Naive B cell (primary cell): Measurements from ENCODE around the gene DIPK1C. TPM values are rescaled to one million over a fixed set of nuclear protein-coding genes. Genes with fewer than 3 reads are reported as not detected.

Experiments
- ATAC-seq, 2 donors: fragments of 150-1000 bp; cut with Tn5 transposase; 2 replicates each; pipeline ENCODE4 v1.10.0; 2021; ENCODE audit warnings: low read depth in 2 of 2, mild to moderate bottlenecking in 2 of 2, moderate library complexity in 2 of 2
- DNase-seq: peaks from one replicate; pipeline ENCODE4 v3.0.0; 2022
- H3K27ac Mint-ChIP-seq, 6 donors: one replicate each; pipeline ENCODE4 v1.8.0; 2020 to 2022; ENCODE audit warnings: mild to moderate bottlenecking in 6 of 6, mixed read lengths in 6 of 6, moderate library complexity in 5 of 6, inconsistent platforms in 2 of 6
- H3K27me3 Mint-ChIP-seq, 3 donors: one replicate each; pipeline ENCODE4 v1.8.0; 2021 to 2022; ENCODE audit warnings: mixed read lengths in 3 of 3, mild to moderate bottlenecking in 1 of 3
- H3K36me3 Mint-ChIP-seq, 2 donors: one replicate each; pipeline ENCODE4 v1.8.0; 2020 to 2022; ENCODE audit warnings: mixed read lengths in 2 of 2, inconsistent platforms in 1 of 2, mild to moderate bottlenecking in 1 of 2
- H3K4me1 Mint-ChIP-seq, 3 donors: one replicate each; pipeline ENCODE4 v1.8.0; 2020 to 2022; ENCODE audit warnings: mixed read lengths in 3 of 3, inconsistent platforms in 1 of 3, mild to moderate bottlenecking in 1 of 3, moderate library complexity in 1 of 3
- H3K4me3 Mint-ChIP-seq, 8 donors: one replicate each; pipeline ENCODE4 v1.8.0; 2020 to 2022; ENCODE audit warnings: mild to moderate bottlenecking in 8 of 8, mixed read lengths in 8 of 8, moderate library complexity in 8 of 8, inconsistent platforms in 2 of 8
- H3K9me3 Mint-ChIP-seq, 7 donors: one replicate each; pipeline ENCODE4 v1.8.0; 2020 to 2022; ENCODE audit warnings: mixed read lengths in 7 of 7, mild to moderate bottlenecking in 5 of 7, inconsistent platforms in 2 of 7, moderate library complexity in 1 of 7
- polyA plus RNA-seq, 6 donors: library from polyadenylated mRNA; unstranded; fragments of 300-500 nt; fragmentation: Illumina TruSeq; gene quantifications; one replicate each; pipeline ENCODE4 v1.2.3, GENCODE V29; 2021; ENCODE audit warnings: low read depth in 6 of 6

Gene DIPK1C
- polyA plus RNA-seq, 6 donors from 2014 or later = not detected

GRCh38 chr18:74495581-74496507 is 38.7 kb upstream of the DIPK1C start, which contains the start of gene CNDP2:
TSS of gene CNDP2 (plus strand) at chr18:74496363. CDS start at chr18:74499974, 3,611 bp downstream.
- Mint-ChIP-seq H3K4me3 (peak within 1 kb of the TSS; percentile 91 to 98 (median 96)), H3K36me3 (peaks cover 0 to under 1% of the 10 kb centered on the region in 2 donors), H3K9me3 (no peaks in the 10 kb centered on the region), H3K4me1 (peaks cover 39 to 53% (median 39%) of the 10 kb centered on the region in 3 donors), H3K27me3 (no peaks in the 10 kb centered on the region), H3K27ac (peak within 1 kb of the TSS; percentile 96 to 99 (median 98))
- ATAC-seq = peak; percentile 76 to 81
- peak; percentile 99 for DNase-seq

- no peak for DNase-seq
- ATAC-seq = no peak
- Mint-ChIP-seq H3K4me3 (peak overlapping the region in 3 of 8 donors; percentile 39 to 93 (median 64)), H3K36me3 (no peaks in the 10 kb centered on the region), H3K9me3 (no peaks in the 10 kb centered on the region), H3K27ac (peak overlapping the region in 2 of 6 donors; percentile 84 to 89), H3K27me3 (no peaks in the 10 kb centered on the region), H3K4me1 (peaks cover 30 to 42% (median 30%) of the 10 kb centered on the region in 3 donors)
Measured at GRCh38 chr18:74494514-74494913, 37.4 kb upstream of the DIPK1C start.

- Mint-ChIP-seq H3K9me3 (no peaks in the 10 kb centered on the region), H3K4me1 (peaks cover 22 to 34% (median 24%) of the 10 kb centered on the region in 3 donors), H3K27me3 (peaks cover 0 to 5% (median 4%) of the 10 kb centered on the region in 3 donors), H3K27ac (peak overlapping the region in 2 of 6 donors; percentile 35 to 72), H3K4me3 (peak overlapping the region in 2 of 8 donors; percentile 18 to 93), H3K36me3 (no peaks in the 10 kb centered on the region)
- DNase-seq (peak; percentile 45), ATAC-seq (peak; percentile 25 to 41)
Measured at GRCh38 chr18:74493689-74494088, 36.6 kb upstream of the DIPK1C start.

- peaks cover 14 to 21% (median 16%) of the 10 kb centered on the region in 3 donors for H3K4me1 Mint-ChIP-seq
- peak overlapping the region in 1 of 8 donors; percentile 69 for H3K4me3 Mint-ChIP-seq
- ATAC-seq (no peak), DNase-seq (no peak)
- H3K27me3 Mint-ChIP-seq = peaks cover 0 to 6% (median 4%) of the 10 kb centered on the region in 3 donors
- no peaks in the 10 kb centered on the region for H3K36me3 Mint-ChIP-seq
- no peak overlapping the region for H3K27ac Mint-ChIP-seq
- H3K9me3 Mint-ChIP-seq = no peaks in the 10 kb centered on the region
Measured at GRCh38 chr18:74492259-74492658, 35.2 kb upstream of the DIPK1C start.

GRCh38 chr18:74489676-74490075 is 32.6 kb upstream of the DIPK1C start:
- Mint-ChIP-seq H3K27me3 (peaks cover 0 to 6% (median 4%) of the 10 kb centered on the region in 3 donors), H3K4me1 (peaks cover 3 to 19% (median 8%) of the 10 kb centered on the region in 3 donors), H3K27ac (no peak overlapping the region), H3K36me3 (no peaks in the 10 kb centered on the region), H3K4me3 (no peak overlapping the region), H3K9me3 (no peaks in the 10 kb centered on the region)
- ATAC-seq = no peak
- DNase-seq = no peak

GRCh38 chr18:74488864-74489263 is 31.8 kb upstream of the DIPK1C start:
- ATAC-seq (no peak), DNase-seq (no peak)
- Mint-ChIP-seq H3K9me3 (no peaks in the 10 kb centered on the region), H3K27me3 (peaks cover 0 to 6% (median 4%) of the 10 kb centered on the region in 3 donors), H3K36me3 (no peaks in the 10 kb centered on the region), H3K4me1 (peaks cover 5 to 22% (median 9%) of the 10 kb centered on the region in 3 donors), H3K4me3 (no peak overlapping the region), H3K27ac (no peak overlapping the region)

GRCh38 chr18:74488354-74488753 is 31.2 kb upstream of the DIPK1C start:
- H3K4me1 Mint-ChIP-seq = peaks cover 5 to 19% (median 5%) of the 10 kb centered on the region in 3 donors
- H3K27ac Mint-ChIP-seq = peak overlapping the region in 1 of 6 donors; percentile 65
- no peak overlapping the region for H3K4me3 Mint-ChIP-seq
- ATAC-seq (no peak), DNase-seq (no peak)
- no peaks in the 10 kb centered on the region for H3K36me3 Mint-ChIP-seq
- H3K9me3 Mint-ChIP-seq = no peaks in the 10 kb centered on the region
- H3K27me3 Mint-ChIP-seq = peaks cover 0 to 6% (median 4%) of the 10 kb centered on the region in 3 donors

- H3K4me1 Mint-ChIP-seq = peaks cover 5 to 19% (median 5%) of the 10 kb centered on the region in 3 donors
- no peak for ATAC-seq
- DNase-seq = no peak
- peak overlapping the region in 2 of 8 donors; percentile 37 to 52 for H3K4me3 Mint-ChIP-seq
- no peaks in the 10 kb centered on the region for H3K36me3 Mint-ChIP-seq
- no peak overlapping the region for H3K27ac Mint-ChIP-seq
- peaks cover 0 to 6% (median 4%) of the 10 kb centered on the region in 3 donors for H3K27me3 Mint-ChIP-seq
- no peaks in the 10 kb centered on the region for H3K9me3 Mint-ChIP-seq
Measured at GRCh38 chr18:74486119-74486849, 29.2 kb upstream of the DIPK1C start.

- Mint-ChIP-seq H3K9me3 (no peaks in the 10 kb centered on the region), H3K36me3 (no peaks in the 10 kb centered on the region), H3K4me3 (peak overlapping the region in 1 of 8 donors; percentile 67), H3K27me3 (peaks cover 0 to 11% (median 4%) of the 10 kb centered on the region in 3 donors), H3K27ac (no peak overlapping the region), H3K4me1 (peaks cover 5 to 19% (median 5%) of the 10 kb centered on the region in 3 donors)
- no peak for DNase-seq
- ATAC-seq = no peak
Measured at GRCh38 chr18:74482697-74483096, 25.6 kb upstream of the DIPK1C start.

GRCh38 chr18:74480149-74480651 is 23.1 kb upstream of the DIPK1C start:
- ATAC-seq (no peak), DNase-seq (no peak)
- Mint-ChIP-seq H3K27ac (no peak overlapping the region), H3K4me1 (peaks cover 5 to 9% (median 5%) of the 10 kb centered on the region in 3 donors), H3K27me3 (peaks cover 4 to 17% (median 6%) of the 10 kb centered on the region in 3 donors), H3K9me3 (no peaks in the 10 kb centered on the region), H3K36me3 (no peaks in the 10 kb centered on the region), H3K4me3 (no peak overlapping the region)

GRCh38 chr18:74479486-74480148 is 22.5 kb upstream of the DIPK1C start:
- Mint-ChIP-seq H3K27me3 (peaks cover 4 to 20% (median 6%) of the 10 kb centered on the region in 3 donors), H3K27ac (no peak overlapping the region), H3K36me3 (no peaks in the 10 kb centered on the region), H3K4me1 (peaks cover under 1 to 5% (median 1%) of the 10 kb centered on the region in 3 donors), H3K4me3 (no peak overlapping the region), H3K9me3 (no peaks in the 10 kb centered on the region)
- DNase-seq (no peak), ATAC-seq (no peak)

GRCh38 chr18:74478880-74479279 is 21.8 kb upstream of the DIPK1C start:
- Mint-ChIP-seq H3K27me3 (peaks cover 4 to 20% (median 6%) of the 10 kb centered on the region in 3 donors), H3K36me3 (no peaks in the 10 kb centered on the region), H3K9me3 (no peaks in the 10 kb centered on the region), H3K27ac (no peak overlapping the region), H3K4me1 (no peaks in the 10 kb centered on the region), H3K4me3 (no peak overlapping the region)
- DNase-seq (no peak), ATAC-seq (no peak)

- no peak overlapping the region for H3K27ac Mint-ChIP-seq
- ATAC-seq (no peak), DNase-seq (no peak)
- no peak overlapping the region for H3K4me3 Mint-ChIP-seq
- H3K27me3 Mint-ChIP-seq = peaks cover 4 to 20% (median 6%) of the 10 kb centered on the region in 3 donors
- H3K9me3 Mint-ChIP-seq = no peaks in the 10 kb centered on the region
- H3K36me3 Mint-ChIP-seq = no peaks in the 10 kb centered on the region
- H3K4me1 Mint-ChIP-seq = no peaks in the 10 kb centered on the region
Measured at GRCh38 chr18:74478316-74478715, 21.2 kb upstream of the DIPK1C start.
